DMS 273 treated with DMSO at 0.1 percent for 48 hours (cell line): Measurements from ENCODE around the gene ANKAR.
"Not testable (repeated sequence)": the region's sequence is repeated elsewhere in the genome, so short reads cannot be mapped to it uniquely, and the experiment has no call there.

Source experiments
- DNase-seq: peaks from one replicate; lab custom pipeline; 2025; lab: John Stamatoyannopoulos, UW

ANKAR gene

DNA sequence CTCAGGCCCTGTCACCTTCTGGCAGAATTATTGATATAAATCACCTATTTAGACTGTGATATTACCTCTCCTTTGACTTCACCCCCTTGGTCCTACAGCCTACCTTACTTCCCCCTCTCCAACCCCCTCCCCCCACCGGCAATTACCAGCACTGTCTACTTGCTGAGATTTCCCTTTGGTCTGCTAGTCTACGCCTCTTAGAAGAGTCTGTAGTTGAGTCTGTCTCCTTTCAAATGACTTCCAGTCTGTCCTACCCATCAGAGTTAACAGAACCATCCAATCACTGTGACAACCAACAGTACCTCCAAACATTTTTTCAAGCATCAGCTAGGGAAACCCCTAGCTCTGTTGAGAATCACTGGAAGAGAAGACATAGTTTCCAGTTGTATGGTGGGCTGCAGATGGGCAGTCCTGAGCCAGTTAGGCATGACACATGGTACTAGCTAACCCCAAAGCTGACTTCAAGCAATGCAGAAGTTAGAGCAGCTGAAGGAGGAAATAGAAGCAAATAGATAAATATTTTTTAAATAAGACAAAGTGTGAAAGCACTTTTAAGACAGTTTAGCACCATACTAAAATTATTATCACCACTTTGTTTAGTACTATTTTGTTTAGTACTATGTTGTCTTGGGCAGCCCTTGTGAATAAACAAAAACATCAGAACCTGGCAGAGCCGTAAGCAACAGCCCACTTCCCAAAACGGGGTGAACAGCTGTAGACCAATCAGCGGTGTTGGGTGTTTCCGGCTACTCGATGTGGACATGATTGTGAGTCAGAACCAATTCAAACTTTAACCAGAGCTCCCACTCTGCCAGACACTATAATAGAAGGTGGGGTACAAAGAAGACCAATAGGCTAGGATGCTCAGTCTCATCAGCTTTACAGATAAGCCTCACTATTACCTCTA lies 15.9 kb upstream of the ANKAR start:
- no peak for DNase-seq

DNA sequence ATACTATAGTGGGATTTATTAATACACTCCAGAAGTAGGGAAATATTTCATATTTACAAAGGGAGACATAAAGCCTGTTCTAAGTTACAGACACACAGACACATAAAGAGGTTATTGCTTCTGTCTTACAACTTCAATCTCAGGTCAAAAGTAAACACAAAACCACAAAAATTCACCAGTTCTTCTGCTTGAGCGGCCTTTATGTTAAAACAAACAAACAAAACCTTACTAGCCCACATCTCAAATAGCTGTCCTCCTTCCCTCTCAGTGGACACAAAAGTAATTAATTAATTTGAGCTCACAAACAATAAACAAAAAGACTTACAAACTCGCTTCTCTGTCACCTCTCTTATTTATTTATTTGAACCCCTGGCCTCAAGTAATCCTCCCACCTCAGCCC lies 14.7 kb upstream of the ANKAR start:
- no peak for DNase-seq

DNA sequence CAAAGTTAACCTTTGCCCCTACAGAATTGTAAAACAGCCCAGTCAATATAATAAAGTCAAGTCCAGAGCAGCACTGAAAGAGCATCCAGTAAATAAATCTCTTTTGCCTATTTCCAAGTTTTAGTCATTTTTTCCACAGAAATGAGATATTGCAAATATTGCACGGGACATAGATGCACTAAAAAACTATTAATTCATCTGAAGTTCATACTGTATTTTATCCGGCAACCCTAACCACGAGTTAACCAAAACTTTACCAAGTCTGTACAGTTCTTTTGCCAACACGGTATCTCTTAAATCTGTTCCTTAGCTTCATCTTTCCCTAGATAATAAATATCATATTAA lies 13.7 kb upstream of the ANKAR start:
- DNase-seq = no peak

DNA sequence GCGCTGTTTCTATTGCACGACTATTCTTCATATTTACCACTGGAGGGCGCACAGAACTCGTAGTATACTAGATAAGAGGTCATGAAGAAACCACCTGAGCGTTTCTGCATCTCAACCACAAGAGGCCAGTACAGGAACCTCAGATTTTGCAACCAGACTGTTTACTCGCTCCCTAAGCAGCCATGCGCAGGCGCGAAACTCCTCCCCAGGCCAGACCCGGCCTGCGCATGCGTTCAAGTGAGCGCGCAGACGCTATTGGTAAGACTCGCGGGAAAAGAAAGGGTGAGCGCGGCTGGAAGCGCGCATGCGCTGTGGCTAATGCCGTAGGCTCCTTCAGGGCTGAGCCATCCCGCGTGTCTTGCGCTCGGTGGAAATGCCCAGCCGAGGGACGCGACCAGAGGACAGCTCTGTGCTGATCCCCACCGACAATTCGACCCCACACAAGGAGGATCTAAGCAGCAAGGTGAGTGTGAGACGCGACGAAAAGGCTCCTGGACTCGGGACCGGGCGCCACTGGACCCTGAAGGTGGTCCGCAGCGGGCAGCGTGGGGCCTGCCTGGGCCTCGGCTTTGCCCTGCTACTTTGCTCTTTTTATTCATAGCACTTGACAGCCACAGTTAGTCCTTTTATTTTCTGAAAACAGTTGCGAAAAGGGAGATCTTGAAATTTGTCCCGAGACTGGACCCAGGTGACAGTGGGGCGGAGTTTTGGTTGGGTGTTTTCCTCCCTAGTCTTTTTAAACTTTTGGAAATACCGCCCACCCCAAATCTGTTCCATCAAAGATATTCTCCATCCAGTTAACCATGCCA lies 13.1 kb upstream of the ANKAR start, which contains the start of gene ASNSD1:
Gene ASNSD1 (plus strand): TSS at position 312 of the 809 bp plus-strand sequence. CDS start 4,674 bp downstream, outside the sequence.
- peak; percentile 99 for DNase-seq

DNA sequence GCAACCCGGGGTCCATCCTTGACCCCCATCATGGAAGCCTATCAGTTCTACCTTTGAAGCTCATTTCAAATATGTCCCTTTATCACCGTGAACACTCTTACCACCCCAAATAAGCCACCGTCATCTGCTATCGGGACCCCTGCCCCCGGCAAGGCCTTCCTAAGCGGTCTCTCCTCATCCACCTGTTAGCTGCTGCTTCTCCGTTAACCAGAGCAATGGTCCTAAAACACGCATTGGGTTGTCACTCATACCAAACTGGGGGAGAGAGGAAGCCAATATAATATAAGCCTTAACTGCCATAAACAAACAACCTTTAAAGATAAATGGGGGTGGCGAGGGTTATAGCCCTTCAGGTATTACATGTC lies 12.5 kb upstream of the ANKAR start:
- DNase-seq = no peak

DNA sequence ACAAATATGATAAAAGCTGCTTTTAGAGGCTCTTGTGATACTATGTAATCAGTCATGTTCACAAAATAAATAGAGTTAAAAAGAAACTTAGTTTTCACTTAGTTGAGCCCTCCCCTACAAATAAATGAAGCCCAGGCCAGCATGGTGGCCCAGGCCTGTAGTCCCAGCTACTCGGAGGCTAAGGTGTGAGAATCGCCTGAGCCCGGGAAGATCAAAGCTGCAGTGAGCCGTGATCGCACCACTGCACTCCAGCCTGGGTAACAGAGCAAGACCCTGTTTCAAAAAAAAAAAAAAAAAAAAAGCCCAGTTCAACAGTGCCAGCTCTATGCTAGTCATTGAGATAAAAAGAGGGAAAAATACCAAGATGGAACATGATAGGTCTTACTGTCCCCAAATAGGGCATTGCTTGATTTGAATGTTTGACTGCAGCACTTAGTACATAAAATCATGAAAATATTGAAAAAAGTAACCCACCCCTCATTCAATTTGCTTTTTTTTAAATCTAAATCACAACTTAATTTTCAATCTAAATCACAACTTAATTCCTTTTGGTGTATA lies 11.7 kb upstream of the ANKAR start:
- DNase-seq = no peak

DNA sequence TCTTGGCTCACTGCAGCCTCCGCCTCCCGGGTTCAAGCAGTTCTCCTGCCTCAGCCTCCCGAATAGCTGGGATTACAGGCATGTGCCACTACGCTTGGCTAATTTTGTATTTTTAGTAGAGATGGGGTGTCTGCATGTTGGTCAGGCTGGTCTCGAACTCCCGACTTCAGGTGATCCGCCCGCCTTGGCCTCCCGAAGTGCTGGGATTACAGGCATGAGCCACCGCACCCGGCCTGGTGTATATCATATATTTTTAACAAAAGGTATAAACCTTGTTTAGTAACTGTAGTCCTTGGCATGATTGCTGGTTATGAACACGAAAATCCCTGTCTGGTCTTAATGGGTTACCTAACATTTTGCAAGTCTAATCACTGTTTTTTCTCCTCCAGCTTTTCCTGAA lies 11.2 kb upstream of the ANKAR start:
- not testable (repeated sequence) for DNase-seq

DNA sequence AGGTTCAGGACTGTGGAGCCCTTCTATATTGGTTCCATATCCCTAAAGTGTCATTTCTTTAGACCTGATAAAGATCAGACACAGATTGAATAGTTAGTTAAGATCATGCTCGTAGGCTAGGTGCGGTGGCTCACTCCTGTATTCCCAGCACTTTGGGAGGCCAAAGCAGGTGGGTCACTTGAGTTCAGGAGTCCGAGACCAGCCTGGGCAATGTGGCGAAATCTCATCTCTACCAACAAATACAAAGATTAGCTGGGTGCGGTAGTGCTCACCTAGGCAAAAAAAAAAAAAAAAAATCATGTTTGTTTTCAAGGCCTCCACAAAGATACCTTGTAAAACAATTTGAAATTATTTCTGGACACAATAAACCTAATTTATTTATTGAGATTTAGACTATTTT lies 4.6 kb upstream of the ANKAR start:
- DNase-seq = no peak

DNA sequence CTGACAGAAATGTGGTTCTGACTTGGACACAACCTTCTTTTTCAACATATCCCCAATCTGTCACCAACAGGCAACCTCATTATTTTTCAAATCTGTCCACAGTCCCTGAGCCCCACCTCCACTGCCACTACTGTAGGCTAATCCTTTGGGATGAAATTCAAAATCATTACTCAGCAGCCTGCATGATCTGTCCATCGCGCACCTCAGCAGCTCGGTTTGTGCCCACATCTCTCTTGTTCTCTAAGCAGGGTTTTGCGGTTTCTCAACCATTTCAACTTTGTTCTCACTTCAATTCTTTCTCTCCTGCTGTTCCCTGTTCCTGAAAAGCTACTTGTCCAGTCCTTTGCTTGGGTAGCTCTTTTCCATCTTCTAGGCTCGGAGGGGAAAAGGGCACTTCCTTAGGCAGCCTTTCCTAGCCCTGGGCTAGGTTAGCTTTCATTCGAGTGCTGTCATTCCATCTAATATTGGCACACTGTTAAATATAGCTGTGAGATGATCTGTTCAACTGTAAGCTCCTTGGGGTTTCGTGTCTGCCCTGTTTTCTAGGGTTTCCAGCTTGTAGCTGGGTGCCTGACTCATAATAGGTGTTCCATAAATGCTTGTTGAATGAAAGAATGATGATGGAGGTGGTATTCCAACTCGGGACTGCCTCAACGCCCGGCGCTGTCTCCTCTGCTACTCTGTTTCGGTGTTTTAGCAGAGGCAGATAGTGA lies 653 bp upstream of the ANKAR start:
- DNase-seq = no peak

DNA sequence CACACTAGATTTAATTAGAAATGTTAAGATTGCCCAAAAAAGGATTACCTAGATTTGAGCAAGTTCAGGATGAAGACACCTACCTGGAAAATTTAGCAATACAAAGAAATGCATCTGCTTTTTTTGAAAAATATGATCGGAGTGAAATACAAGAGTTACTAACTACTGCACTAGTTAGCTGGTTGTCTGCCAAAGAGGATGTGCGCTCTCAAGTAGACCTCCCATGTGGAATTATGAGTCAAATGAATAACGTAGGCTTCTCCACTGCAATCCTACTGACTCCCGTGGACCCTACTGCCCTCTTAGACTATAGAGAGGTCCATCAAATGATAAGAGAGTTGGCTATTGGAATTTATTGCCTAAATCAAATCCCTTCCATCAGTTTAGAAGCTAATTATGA lies 2.0 kb downstream of the ANKAR start:
- no peak for DNase-seq

DNA sequence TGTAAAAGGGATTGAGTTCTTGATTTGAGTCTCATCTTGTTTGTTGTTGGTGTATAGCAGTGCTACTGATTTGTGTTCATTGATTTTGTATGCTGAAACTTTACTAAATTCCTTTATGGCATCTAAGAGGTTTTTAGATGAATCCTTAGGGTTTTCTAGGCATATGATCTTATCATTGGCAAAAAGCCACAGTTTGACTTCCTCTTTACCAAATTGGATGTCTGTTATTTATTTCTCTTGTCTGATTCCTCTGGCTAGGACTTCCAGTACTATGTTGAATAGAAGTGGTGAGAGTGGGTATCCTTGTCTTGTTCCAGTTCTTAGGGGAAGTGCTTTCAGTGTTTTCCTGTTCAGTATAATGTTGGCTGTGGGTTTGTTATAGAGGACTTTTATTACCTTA lies 4.8 kb downstream of the ANKAR start:
- no peak for DNase-seq

DNA sequence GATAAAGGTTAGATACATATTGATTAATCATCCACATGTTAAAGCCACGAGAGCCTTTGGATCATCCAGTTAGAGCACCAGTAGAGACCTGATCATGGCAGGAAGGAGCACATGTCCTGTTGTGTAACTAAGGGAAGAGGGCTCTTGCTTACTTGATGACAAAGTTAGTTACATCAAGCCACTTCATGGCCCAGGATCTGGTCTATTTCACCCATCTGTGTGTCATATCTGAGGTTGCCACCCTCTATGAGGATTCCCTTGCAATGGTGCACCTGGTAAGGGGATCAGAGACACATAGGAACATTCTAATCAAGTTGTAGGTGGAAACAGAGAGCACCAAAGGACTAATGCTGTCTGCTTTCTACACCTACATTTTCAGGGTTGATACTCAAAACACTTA lies 6.7 kb downstream of the ANKAR start:
- DNase-seq = no peak

DNA sequence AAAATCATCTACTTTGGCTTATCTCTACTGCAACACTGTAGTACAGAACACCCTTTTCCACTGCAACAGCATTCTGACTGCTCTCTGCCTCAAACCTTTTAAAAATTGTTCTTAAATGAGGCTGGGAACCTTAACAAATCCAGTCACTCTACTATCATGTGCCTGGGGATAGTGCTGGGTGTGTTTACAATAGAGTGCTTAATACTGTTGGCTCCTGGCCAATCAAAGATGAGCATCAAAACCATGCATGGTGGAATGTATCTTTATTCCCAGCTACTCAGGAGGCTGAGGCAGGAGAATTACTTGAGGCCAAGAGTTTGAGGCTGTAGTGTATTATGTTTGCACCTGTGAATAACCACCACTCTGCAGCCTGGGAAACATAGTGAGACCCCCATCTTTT lies 7.4 kb downstream of the ANKAR start:
- no peak for DNase-seq

DNA sequence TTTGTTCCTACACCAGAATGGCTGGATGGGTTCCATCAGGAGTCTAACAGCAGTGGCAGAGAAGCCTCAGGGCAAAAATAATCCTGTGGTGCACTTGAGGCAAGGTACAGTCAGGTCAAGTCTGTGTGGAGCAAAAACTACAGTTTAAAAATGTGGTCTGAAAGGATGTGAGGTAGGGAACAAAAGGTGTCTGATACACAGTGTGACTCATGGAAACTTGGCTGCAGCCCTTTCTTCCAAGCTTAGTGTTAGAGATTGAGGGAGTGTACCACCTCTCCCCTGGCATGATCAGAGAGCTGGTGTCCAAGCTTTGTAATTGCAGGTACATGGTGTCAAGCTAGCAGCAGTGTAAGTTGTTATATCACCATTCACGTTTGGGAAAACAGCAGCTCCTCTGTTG lies 8.9 kb downstream of the ANKAR start:
- DNase-seq = no peak

DNA sequence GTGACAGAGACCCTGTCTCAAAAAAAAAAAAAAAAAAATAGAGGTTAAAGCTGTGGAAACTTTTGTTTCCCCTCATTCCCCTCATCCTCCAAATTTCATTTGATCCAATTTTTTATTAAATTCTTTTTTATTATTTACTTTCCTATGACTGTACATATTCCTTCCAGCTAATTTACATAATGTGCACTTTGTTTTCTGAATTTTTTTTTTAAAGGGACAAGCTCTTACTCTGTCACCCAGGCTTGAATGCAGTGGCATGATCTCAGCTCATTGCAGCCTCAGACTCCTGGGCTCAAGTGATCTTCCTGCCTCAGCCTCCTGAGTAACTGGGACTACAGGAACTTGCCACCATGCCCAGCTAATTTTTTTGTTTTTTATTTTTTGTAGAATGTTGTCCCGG lies 10.3 kb downstream of the ANKAR start:
- DNase-seq = no peak

DNA sequence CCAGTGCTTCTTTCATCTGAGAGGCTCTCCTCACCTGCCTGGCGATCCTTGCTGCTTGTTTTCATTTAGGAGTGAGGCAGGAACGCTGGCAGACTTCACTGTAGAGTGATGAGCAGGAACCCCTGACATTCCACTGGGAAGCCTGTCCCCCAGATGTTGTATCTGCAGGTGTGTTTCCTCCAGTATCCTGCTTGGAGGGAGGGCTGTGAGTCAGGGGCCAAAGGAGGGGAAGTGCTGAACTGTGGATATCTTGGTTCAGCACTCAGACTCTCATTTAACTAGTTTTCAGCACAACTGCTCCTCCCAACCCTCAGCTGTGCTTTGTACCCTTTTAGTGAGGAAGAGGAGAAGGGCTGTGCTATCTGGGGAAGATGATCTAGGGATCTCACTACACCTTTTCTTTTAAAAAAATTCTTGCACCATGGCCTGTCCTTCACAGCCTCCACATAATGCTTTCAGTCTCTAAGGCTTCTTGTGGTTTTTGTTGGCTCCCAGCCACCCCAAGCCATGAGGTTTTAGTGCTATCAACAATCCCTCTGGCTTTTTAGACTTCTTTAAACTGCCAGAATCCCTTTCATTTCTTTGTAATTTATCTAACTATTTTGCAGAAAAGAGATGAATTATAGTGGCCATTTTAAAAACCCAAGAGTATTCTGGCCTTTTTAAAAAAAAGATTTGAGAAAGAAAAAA lies 11.2 kb downstream of the ANKAR start:
- no peak for DNase-seq

DNA sequence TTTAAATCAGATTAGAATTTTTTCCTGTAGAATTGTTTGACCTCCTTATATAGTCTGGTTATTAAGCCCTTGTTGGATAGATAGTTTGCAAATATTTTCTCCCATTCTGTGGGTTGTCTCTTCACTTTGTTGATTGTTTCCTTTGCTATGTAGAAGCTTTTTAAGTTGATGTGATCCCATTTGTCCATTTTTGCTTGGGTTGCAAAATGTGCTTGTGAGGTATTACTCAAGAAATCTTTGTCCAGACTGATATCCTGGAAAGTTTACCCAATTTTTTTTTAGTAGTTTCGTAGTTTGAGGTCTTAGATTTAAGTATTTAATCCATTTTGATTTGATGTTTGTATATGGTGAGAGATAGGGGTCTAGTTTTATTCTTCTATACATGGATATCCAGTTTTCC lies 13.3 kb downstream of the ANKAR start:
- DNase-seq = not testable (repeated sequence)

DNA sequence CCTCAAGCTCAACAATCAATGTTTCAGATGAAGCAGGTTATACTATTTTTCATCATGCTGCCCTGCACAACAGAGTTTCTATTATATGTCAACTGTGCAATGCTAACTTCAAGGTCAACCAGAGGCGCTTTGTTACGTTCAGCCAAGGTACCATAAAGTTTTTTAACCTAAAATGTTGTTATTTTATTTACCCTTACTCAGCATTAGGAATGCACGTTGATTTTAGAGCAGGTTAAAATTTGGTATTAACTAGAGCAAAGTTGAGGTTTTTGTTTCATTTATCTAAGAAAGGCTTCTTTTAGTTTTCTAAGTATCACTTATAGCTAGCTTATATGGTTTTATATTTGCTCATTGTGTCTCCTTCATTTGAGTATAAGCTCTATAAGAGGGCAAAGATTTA lies 21.8 kb downstream of the ANKAR start:
- no peak for DNase-seq

DNA sequence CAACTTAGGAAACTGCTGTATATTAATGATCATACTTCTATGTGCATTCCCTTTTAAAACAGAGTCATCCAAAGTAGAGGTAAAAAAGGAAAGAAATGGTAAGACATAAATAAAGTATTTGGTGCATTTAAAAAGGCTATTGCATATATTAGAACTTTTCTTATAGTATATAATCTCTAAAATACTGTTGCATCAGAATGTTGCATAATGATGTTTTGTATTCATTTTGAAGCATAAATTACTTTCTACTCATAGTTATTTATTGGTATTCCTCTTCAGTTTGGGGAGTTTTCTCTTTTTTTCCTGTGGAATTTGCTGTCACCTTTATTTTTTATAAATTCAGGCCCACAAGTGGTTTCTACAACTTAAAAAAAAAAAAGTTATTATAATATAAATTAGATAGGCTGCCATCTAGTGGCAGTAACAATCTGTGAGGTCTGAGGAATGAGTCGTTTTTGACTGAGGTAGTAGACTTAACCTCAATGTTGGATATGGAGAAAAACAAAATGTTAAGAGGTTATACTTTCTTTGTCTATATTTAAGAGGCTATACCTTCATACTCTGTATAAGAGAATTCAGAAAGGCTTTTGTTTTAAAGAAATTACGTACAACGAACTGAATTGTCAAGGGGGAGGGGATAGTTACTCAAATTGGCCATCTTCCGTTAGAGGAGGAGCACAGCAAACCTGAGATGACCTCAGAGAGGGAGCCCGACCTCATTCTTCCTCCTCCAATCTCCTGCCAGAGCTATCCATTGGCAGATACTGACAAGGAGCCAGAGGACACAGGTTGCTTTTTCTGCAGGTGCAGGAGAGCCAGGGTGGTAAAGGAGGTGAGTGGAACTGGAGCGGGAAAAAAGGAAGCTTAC lies 23.8 kb downstream of the ANKAR start:
- no peak for DNase-seq

DNA sequence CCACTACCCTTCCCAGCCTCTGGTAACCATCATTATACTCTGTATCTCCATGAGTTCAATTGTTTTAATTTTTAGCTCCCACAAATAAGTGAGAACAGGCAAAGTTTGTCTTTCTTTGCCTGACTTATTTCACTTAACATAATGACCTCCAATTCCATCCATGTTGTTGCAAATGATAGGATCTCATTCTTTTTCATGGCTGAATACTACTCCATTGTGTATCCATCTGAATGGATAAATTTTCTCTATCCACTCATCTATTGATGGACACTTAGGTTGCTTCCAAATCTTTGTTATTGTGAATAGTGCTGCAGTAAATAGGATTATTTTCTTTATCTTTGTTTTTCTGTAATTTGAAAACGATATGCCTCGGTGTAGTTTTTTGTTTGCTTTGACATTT lies 26.2 kb downstream of the ANKAR start:
- no peak for DNase-seq

DNA sequence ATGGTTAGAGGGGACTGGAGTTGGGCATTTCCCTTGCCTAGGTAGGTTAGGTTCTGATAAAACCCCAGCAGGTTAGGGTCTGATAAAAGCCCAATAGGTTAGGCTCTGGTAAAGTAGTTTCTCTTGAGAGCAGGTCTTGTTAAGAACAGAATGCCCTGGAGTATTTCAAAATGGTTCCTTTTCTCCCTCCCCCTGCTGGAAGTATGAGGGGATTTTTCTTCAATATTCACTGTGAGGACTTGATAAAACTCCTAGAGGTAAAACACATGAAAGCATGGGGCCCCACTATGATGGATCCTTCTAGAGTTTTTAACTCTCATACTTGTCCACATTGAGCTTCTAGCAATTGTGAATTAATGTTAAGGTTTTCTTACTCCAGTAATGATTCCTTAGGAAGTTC lies 27.6 kb downstream of the ANKAR start:
- DNase-seq = no peak
